ENCODE measurements around the gene CATSPERZ.

DNA sequence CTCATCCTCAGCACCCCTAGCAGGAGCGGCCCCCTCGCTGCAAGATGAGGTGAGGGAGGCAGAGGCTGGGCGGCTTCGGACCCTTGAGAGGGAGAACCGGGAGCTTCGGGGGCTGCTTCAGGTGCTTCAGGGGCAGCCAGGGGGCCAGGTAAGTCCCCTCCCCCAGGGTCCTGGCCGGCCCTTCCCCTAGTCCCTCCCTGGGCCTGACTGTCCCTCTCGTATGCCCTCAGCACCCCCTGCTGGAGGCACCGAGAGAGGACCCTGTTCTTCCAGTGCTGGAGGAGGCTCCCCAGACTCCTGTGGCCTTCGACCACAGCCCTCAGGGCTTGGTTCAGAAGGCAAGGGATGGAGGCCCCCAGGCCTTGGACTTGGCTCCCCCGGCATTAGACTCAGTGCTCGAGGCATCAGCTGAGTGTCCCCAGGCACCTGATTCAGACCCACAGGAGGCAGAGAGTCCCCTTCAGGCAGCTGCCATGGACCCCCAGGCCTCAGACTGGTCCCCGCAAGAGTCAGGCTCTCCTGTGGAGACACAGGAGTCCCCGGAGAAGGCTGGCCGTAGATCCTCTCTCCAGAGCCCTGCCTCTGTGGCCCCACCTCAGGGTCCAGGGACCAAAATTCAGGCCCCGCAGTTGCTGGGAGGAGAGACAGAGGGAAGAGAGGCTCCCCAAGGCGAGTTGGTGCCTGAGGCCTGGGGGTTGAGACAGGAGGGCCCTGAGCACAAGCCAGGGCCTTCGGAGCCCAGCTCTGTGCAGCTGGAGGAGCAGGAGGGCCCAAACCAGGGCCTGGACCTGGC, 43.8 kb downstream of the CATSPERZ start:
- peak; percentile 10 to 57 for TF ChIP-seq CTCF (conservative IDR thresholded peaks at IDR 0.05 in 1 of 2, IDR thresholded peaks at IDR 0.05 in 1 of 2; ENCODE audit: extremely low read depth in 1 of 2, insufficient read depth in 1 of 2, low read depth in 1 of 2, low read length in 2 of 2)
- TF ChIP-seq EZH2 (IDR thresholded peaks at IDR 0.05; ENCODE audit: borderline replicate concordance, low read length): no peak

Measured in mammary epithelial cell (primary cell).